Spleen (tissue), 11 donors: ENCODE results near the gene RNF43. TPM values are rescaled to one million over a fixed set of nuclear protein-coding genes. Genes with fewer than 3 reads are reported as not detected.

Experiments used
- DNase-seq: peaks from one replicate; pipeline ENCODE4 v3.0.0-alpha.2; 2020
- H3K27ac ChIP-seq, 8 donors: fragments of 200-600 bp; sonication (generic) in 7 of 8; 1 replicate in 4 of 8; 2 replicates in 4 of 8; pipeline versions ENCODE4 v1.5.0 to v1.8.0; 2016 to 2021; ENCODE audit warnings: inconsistent platforms in 4 of 8, mild to moderate bottlenecking in 4 of 8, moderate library complexity in 1 of 8
- H3K27me3 ChIP-seq, 7 donors: fragments of 200-600 bp; sonication (generic) in 6 of 7; replicated peaks in 1 of 7; 1 replicate in 4 of 7; 2 replicates in 3 of 7; pipeline versions ENCODE4 v1.5.0 to v1.8.0; 2016 to 2021; ENCODE audit warnings: inconsistent platforms in 3 of 7, mild to moderate bottlenecking in 1 of 7
- H3K36me3 ChIP-seq, 6 donors: fragments of 200-600 bp; sonication (generic) in 5 of 6; 1 replicate in 4 of 6; 2 replicates in 2 of 6; pipeline versions ENCODE4 v1.5.0 to v1.8.0; 2016 to 2021; ENCODE audit warnings: inconsistent platforms in 2 of 6
- H3K4me1 ChIP-seq, 6 donors: fragments of 200-600 bp; sonication (generic) in 5 of 6; 1 replicate in 3 of 6; 2 replicates in 3 of 6; pipeline versions ENCODE4 v1.5.0 to v1.8.0; 2016 to 2021; ENCODE audit warnings: inconsistent platforms in 3 of 6
- H3K4me3 ChIP-seq, 8 donors: fragments of 200-600 bp; sonication (generic) in 7 of 8; 1 replicate in 4 of 8; 2 replicates in 4 of 8; pipeline versions ENCODE4 v1.5.0 to v1.8.0; 2016 to 2021; ENCODE audit warnings: inconsistent platforms in 4 of 8, mild to moderate bottlenecking in 4 of 8, moderate library complexity in 2 of 8
- H3K9me3 ChIP-seq, 8 donors: fragments of 200-600 bp; sonication (generic) in 7 of 8; 1 replicate in 4 of 8; 2 replicates in 4 of 8; pipeline versions ENCODE4 v1.5.0 to v1.8.0; 2016 to 2021; ENCODE audit warnings: inconsistent platforms in 4 of 8
- POLR2A ChIP-seq, 3 donors: fragments of 450-650 bp; IDR thresholded peaks; one replicate each; pipeline ENCODE4 v1.5.1; 2017; ENCODE audit warnings: antibody characterized with exemption in 3 of 3, mild to moderate bottlenecking in 1 of 3
- POLR2AphosphoS5 ChIP-seq, 3 donors: sonication (generic); formaldehyde crosslinking; IDR thresholded peaks; one replicate each; pipeline ENCODE4 v1.5.1; 2017; ENCODE audit warnings: antibody characterized with exemption in 3 of 3
- WGBS, 5 donors: extraction: QIAGEN DNeasy Blood & Tissue Kit in 3 of 5; methylation state at CpG; one replicate each; pipeline versions ENCODE4 v1.1.5 to v1.1.7; 2013 to 2018; 5-methylcytosine and 5-hydroxymethylcytosine counted together
- intact Hi-C: fragments of 100-400 bp; cut with DNase I; formaldehyde crosslinking; loops from one replicate; pipeline ENCODE4 v1.15.0; 2023; ENCODE audit warnings: low total_unique reads
- polyA plus RNA-seq, 3 donors: library from polyadenylated mRNA; stranded (reverse); fragments of 200-250 nt; gene quantifications; one replicate each; pipeline ENCODE4 v1.2.1, GENCODE V29; 2013
- total RNA-seq, 7 donors: library from RNA; depleted of rRNA in 3 of 7; stranded (reverse); fragments of >200 nt in 3 of 7; fragmentation: NEBNext Ultra II Directional in 4 of 7; extraction: Animal tissue kit (Norgen Biotek cat#: 25700) in 4 of 7; gene quantifications; one replicate each; pipeline versions ENCODE4 v1.1.0 to v1.2.1, GENCODE V29; 2016 to 2021
- TF ChIP-seq, protein P1 (sequence below), 11 experiments: fragments of 200-600 bp in 7 of 11; fragments of 450-650 bp in 4 of 11; sonication (generic) in 4 of 11; IDR thresholded peaks in 8 of 11; conservative IDR thresholded peaks in 3 of 11; 1 replicate in 7 of 11; 2 replicates in 4 of 11; pipeline versions ENCODE4 v1.4.0 to v1.8.0; 2016 to 2021; ENCODE audit warnings: antibody characterized with exemption in 11 of 11, inconsistent platforms in 4 of 11, mild to moderate bottlenecking in 1 of 11
- donor health status: healthy with polysubstance abuse.
- donor health status: DM: no; HTN: no; CAD: no; lungs with moderate emphysema.
- donor health status: DM: no; HTN: no; CAD: no.
- donor health status: Bipolar disorder and iron deficiency.
- donor health status: healthy.
- donor health status: DM: no; HTN: no; CAD: no.
- donor health status: DM: yes; HTN: yes; CAD: no.

Gene RNF43
- total and polyA plus RNA-seq, 10 donors: 0.38 to 1.8 (median 0.71) TPM

DNA sequence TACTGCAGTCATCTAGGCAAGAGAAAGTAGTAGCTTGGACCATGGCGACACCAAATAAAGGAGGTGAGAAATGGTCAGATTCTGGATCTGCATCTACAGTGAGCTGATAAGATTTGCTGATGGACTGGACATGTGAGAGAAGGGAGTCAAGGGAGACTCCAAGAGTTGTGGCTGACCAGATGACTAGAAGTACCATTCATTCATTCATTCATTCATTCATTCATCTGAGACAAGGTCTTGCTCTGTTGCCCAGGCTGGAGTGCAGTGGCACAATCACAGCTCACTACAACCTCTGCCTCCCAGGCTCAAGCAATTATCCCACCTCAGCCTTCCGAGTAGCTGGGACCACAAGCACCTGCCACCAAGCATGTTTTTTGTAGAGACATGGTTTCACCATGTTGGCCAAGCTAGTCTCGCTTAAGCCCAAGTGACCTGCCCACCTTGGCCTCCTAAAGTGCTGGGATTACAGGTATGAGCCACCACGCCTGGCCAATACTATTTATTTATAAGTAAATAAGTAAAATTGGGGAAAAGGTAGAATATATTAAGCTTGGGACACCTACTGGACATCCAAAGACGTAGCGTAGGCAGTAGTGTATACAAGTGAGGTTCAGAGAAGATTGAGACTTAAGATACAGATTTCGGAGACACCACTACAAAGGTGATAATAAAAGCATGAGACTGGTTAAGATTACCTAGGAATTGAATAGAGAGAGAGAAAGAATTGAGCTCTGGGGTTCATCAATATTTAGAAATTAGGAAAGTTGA lies 15.7 kb upstream of the RNF43 start:
- no peaks in the 10 kb centered on the region for H3K36me3 ChIP-seq
- WGBS, 5 donors: 81 to 92% (median 92%) methylated on average over 7 of the region's 7 CpGs
- intact Hi-C loops: no loop called here
- H3K27ac ChIP-seq: no peak overlapping the region
- H3K4me1 ChIP-seq: no peaks in the 10 kb centered on the region
- no peaks in the 10 kb centered on the region for H3K27me3 ChIP-seq
- no peaks in the 10 kb centered on the region for H3K9me3 ChIP-seq
- DNase-seq: no peak
- TF ChIP-seq POLR2A (IDR thresholded peaks at IDR 0.05) (no peak), POLR2AphosphoS5 (IDR thresholded peaks at IDR 0.05) (no peak)
- TF ChIP-seq, protein P1, sequence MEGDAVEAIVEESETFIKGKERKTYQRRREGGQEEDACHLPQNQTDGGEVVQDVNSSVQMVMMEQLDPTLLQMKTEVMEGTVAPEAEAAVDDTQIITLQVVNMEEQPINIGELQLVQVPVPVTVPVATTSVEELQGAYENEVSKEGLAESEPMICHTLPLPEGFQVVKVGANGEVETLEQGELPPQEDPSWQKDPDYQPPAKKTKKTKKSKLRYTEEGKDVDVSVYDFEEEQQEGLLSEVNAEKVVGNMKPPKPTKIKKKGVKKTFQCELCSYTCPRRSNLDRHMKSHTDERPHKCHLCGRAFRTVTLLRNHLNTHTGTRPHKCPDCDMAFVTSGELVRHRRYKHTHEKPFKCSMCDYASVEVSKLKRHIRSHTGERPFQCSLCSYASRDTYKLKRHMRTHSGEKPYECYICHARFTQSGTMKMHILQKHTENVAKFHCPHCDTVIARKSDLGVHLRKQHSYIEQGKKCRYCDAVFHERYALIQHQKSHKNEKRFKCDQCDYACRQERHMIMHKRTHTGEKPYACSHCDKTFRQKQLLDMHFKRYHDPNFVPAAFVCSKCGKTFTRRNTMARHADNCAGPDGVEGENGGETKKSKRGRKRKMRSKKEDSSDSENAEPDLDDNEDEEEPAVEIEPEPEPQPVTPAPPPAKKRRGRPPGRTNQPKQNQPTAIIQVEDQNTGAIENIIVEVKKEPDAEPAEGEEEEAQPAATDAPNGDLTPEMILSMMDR (IDR thresholded peaks at IDR 0.05 in 8 of 11, conservative IDR thresholded peaks at IDR 0.05 in 3 of 11): no peak
- no peak overlapping the region for H3K4me3 ChIP-seq

DNA sequence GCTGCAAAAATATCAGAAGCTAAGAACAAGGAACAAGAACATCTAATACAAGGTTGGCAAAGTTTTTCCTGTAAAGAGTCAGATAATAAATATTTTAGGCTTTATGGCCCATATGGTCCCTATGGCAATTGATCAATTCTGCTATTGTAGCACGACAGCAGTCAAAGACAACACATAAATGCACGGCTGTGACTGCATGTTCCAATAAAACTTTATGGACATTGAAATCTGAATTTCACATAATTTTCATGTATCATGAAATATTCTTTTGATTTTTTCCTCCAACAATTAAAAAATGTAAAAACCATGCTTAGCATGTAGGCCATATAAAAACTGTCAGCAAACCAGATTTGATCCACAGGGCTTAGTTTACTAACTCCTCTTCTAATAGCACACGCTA lies 10.5 kb upstream of the RNF43 start:
- no peak overlapping the region for H3K4me3 ChIP-seq
- no peaks in the 10 kb centered on the region for H3K27me3 ChIP-seq
- no peak overlapping the region for H3K27ac ChIP-seq
- intact Hi-C loops: no loop called here
- 89 to 98% (median 95%) methylated on average over 3 of the region's 3 CpGs for WGBS, 5 donors
- no peaks in the 10 kb centered on the region for H3K36me3 ChIP-seq
- DNase-seq: no peak
- TF ChIP-seq, protein P1 (IDR thresholded peaks at IDR 0.05 in 8 of 11, conservative IDR thresholded peaks at IDR 0.05 in 3 of 11): no peak
- TF ChIP-seq POLR2AphosphoS5 (IDR thresholded peaks at IDR 0.05) (no peak), POLR2A (IDR thresholded peaks at IDR 0.05) (no peak)
- H3K4me1 ChIP-seq: no peaks in the 10 kb centered on the region
- no peaks in the 10 kb centered on the region for H3K9me3 ChIP-seq

DNA sequence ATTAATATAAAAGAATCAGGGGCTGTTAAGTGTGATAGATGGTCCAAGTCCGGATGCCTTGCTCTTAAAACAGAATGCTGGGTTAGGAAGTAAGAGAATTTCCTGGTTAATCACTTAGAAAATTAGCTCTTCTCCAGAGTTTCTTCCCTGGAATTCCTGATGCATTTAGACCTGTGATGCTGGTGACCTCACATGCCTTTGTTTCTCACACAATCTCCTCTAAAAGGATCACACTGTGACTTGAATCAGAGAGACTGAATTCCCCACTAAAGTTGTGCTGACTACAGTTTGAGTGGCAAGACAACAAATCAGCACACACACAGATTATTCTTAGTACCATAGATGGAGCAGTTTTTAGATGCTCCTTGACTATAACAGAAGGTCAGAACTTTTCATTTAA lies 4.4 kb upstream of the RNF43 start:
- peaks cover 0 to 19% (median 14%) of the 10 kb centered on the region in 6 donors for H3K4me1 ChIP-seq
- H3K36me3 ChIP-seq: no peaks in the 10 kb centered on the region
- H3K27me3 ChIP-seq: no peaks in the 10 kb centered on the region
- no peak overlapping the region for H3K27ac ChIP-seq
- 55 to 81% (median 65%) methylated on average over 1 of the region's 1 CpG for WGBS, 5 donors
- TF ChIP-seq POLR2AphosphoS5 (IDR thresholded peaks at IDR 0.05): no peak
- TF ChIP-seq POLR2A (IDR thresholded peaks at IDR 0.05): no peak
- TF ChIP-seq, protein P1 (IDR thresholded peaks at IDR 0.05 in 8 of 11, conservative IDR thresholded peaks at IDR 0.05 in 3 of 11): no peak
- H3K9me3 ChIP-seq: no peaks in the 10 kb centered on the region
- intact Hi-C loops: no loop called here
- H3K4me3 ChIP-seq: no peak overlapping the region
- no peak for DNase-seq

DNA sequence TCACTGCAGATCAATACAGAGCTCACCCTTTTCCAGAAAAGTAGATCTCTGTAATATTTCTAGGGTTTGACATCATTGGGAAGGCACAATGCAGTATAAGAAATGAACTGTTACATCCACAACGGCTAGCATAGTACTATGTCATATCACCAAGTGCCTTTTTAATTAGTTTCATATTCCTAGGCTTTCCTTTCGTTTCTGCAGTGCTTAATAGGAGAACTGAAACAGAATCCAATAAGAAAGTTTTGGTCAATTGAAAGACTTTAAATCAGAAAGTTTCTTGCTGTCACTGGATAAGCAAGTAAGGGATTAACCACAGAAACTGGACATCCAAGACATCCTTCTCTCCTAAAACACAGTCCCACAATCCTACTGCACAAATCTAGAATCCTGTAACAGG lies 3.5 kb upstream of the RNF43 start:
- no peak for TF ChIP-seq POLR2AphosphoS5 (IDR thresholded peaks at IDR 0.05)
- TF ChIP-seq, protein P1 (IDR thresholded peaks at IDR 0.05 in 8 of 11, conservative IDR thresholded peaks at IDR 0.05 in 3 of 11): no peak
- TF ChIP-seq POLR2A (IDR thresholded peaks at IDR 0.05): no peak
- WGBS, 5 donors: 65 to 80% (median 70%) methylated on average over 2 of the region's 2 CpGs

More for the DNA sequence above, 3.5 kb upstream of the RNF43 start:
- Histone ChIP-seq H3K4me3 (no peak overlapping the region), H3K9me3 (no peaks in the 10 kb centered on the region), H3K27me3 (no peaks in the 10 kb centered on the region), H3K4me1 (peaks cover 0 to 19% (median 14%) of the 10 kb centered on the region in 6 donors), H3K36me3 (no peaks in the 10 kb centered on the region), H3K27ac (no peak overlapping the region)
- intact Hi-C loops: no loop called here
- no peak for DNase-seq
